ENCODE results near the gene PIK3C3.

PIK3C3 gene

GRCh38 chr18:41922176-41922575 lies 32.9 kb upstream of the PIK3C3 start:
- Histone ChIP-seq H3K4me3 (ENCODE audit: low read depth in 1 of 2, low read length in 1 of 2) (no peak overlapping the region), H3K9me3 (no peaks in the 10 kb centered on the region), H3K27ac (no peak overlapping the region), H3K36me3 (no peaks in the 10 kb centered on the region), H3K4me1 (ENCODE audit: control insufficient read depth in 1 of 2, insufficient read depth in 1 of 2, low read depth in 1 of 2, low read length in 1 of 2) (peaks cover 0 to 4% of the 10 kb centered on the region in 2 experiments), H3K27me3 (no peaks in the 10 kb centered on the region)
- no peak for TF ChIP-seq CTCF (IDR thresholded peaks at IDR 0.05)

GRCh38 chr18:41922841-41923240 lies 32.2 kb upstream of the PIK3C3 start:
- H3K27me3 ChIP-seq: no peaks in the 10 kb centered on the region
- H3K9me3 ChIP-seq: no peaks in the 10 kb centered on the region
- TF ChIP-seq CTCF (IDR thresholded peaks at IDR 0.05): no peak
- H3K4me1 ChIP-seq (ENCODE audit: control insufficient read depth in 1 of 2, insufficient read depth in 1 of 2, low read depth in 1 of 2, low read length in 1 of 2): peaks cover 0 to 4% of the 10 kb centered on the region in 2 experiments
- H3K27ac ChIP-seq: no peak overlapping the region
- no peaks in the 10 kb centered on the region for H3K36me3 ChIP-seq
- H3K4me3 ChIP-seq (ENCODE audit: low read depth in 1 of 2, low read length in 1 of 2): no peak overlapping the region

GRCh38 chr18:41923446-41923845 lies 31.6 kb upstream of the PIK3C3 start:
- Histone ChIP-seq H3K9me3 (no peaks in the 10 kb centered on the region), H3K36me3 (no peaks in the 10 kb centered on the region), H3K27me3 (no peaks in the 10 kb centered on the region), H3K27ac (no peak overlapping the region), H3K4me1 (ENCODE audit: control insufficient read depth in 1 of 2, insufficient read depth in 1 of 2, low read depth in 1 of 2, low read length in 1 of 2) (peaks cover under 1 to 4% of the 10 kb centered on the region in 2 experiments), H3K4me3 (ENCODE audit: low read depth in 1 of 2, low read length in 1 of 2) (no peak overlapping the region)
- no peak for TF ChIP-seq CTCF (IDR thresholded peaks at IDR 0.05)

GRCh38 chr18:41928581-41928980 lies 26.5 kb upstream of the PIK3C3 start:
- no peak for TF ChIP-seq CTCF (IDR thresholded peaks at IDR 0.05)
- Histone ChIP-seq H3K4me3 (ENCODE audit: low read depth in 1 of 2, low read length in 1 of 2) (no peak overlapping the region), H3K4me1 (ENCODE audit: control insufficient read depth in 1 of 2, insufficient read depth in 1 of 2, low read depth in 1 of 2, low read length in 1 of 2) (peaks cover 1 to 2% of the 10 kb centered on the region in 2 experiments), H3K27ac (no peak overlapping the region), H3K27me3 (no peaks in the 10 kb centered on the region), H3K36me3 (no peaks in the 10 kb centered on the region), H3K9me3 (no peaks in the 10 kb centered on the region)

- H3K9me3 ChIP-seq: no peaks in the 10 kb centered on the region
- H3K27ac ChIP-seq: no peak overlapping the region
- H3K4me1 ChIP-seq (ENCODE audit: control insufficient read depth in 1 of 2, insufficient read depth in 1 of 2, low read depth in 1 of 2, low read length in 1 of 2): peaks cover 0 to 2% of the 10 kb centered on the region in 2 experiments
- no peak for TF ChIP-seq CTCF (IDR thresholded peaks at IDR 0.05)
- H3K4me3 ChIP-seq (ENCODE audit: low read depth in 1 of 2, low read length in 1 of 2): no peak overlapping the region
- H3K36me3 ChIP-seq: no peaks in the 10 kb centered on the region
- no peaks in the 10 kb centered on the region for H3K27me3 ChIP-seq
Measured at GRCh38 chr18:41932899-41933298, 22.1 kb upstream of the PIK3C3 start.

GRCh38 chr18:41933778-41934177 lies 21.3 kb upstream of the PIK3C3 start:
- no peak for TF ChIP-seq CTCF (IDR thresholded peaks at IDR 0.05)
- Histone ChIP-seq H3K36me3 (no peaks in the 10 kb centered on the region), H3K27me3 (no peaks in the 10 kb centered on the region), H3K4me1 (ENCODE audit: control insufficient read depth in 1 of 2, insufficient read depth in 1 of 2, low read depth in 1 of 2, low read length in 1 of 2) (no peaks in the 10 kb centered on the region), H3K9me3 (no peaks in the 10 kb centered on the region), H3K27ac (no peak overlapping the region), H3K4me3 (ENCODE audit: low read depth in 1 of 2, low read length in 1 of 2) (no peak overlapping the region)
